ENCODE data around the gene CTU2.

DNA sequence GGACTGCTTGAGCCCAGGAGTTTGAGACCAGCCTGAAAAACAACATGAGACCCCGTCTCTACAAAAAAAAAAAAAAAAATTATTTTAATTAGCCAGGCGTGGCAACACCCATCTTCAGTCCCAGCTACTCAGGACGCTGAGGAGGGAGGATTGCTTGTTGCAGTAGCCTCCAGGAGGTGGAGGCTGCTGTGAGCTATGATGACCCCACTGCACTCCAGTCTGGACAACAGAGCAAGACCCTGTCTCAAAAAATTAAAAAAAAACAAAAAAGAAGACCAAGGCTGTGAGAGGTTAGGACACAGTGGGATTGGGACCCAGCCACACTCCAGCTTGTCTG lies 18.7 kb upstream of the CTU2 start:
- TF ChIP-seq FOXM1 (IDR thresholded peaks at IDR 0.05; ENCODE audit: low read depth) (no peak), GABPA (IDR thresholded peaks at IDR 0.05; ENCODE audit: low read depth) (no peak), YY1 (IDR thresholded peaks at IDR 0.05; ENCODE audit: low read depth) (no peak), TEAD4 (IDR thresholded peaks at IDR 0.05; ENCODE audit: borderline replicate concordance, insufficient read depth) (no peak)
- TF ChIP-seq, protein P1, sequence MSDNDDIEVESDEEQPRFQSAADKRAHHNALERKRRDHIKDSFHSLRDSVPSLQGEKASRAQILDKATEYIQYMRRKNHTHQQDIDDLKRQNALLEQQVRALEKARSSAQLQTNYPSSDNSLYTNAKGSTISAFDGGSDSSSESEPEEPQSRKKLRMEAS (IDR thresholded peaks at IDR 0.05; ENCODE audit: low read depth), result no peak
- TF ChIP-seq, protein P2, sequence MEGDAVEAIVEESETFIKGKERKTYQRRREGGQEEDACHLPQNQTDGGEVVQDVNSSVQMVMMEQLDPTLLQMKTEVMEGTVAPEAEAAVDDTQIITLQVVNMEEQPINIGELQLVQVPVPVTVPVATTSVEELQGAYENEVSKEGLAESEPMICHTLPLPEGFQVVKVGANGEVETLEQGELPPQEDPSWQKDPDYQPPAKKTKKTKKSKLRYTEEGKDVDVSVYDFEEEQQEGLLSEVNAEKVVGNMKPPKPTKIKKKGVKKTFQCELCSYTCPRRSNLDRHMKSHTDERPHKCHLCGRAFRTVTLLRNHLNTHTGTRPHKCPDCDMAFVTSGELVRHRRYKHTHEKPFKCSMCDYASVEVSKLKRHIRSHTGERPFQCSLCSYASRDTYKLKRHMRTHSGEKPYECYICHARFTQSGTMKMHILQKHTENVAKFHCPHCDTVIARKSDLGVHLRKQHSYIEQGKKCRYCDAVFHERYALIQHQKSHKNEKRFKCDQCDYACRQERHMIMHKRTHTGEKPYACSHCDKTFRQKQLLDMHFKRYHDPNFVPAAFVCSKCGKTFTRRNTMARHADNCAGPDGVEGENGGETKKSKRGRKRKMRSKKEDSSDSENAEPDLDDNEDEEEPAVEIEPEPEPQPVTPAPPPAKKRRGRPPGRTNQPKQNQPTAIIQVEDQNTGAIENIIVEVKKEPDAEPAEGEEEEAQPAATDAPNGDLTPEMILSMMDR (IDR thresholded peaks at IDR 0.05), result no peak
